Thyroid gland (tissue), 4 donors: ENCODE data around the gene RPL7A.

Experiments
- POLR2A ChIP-seq, 2 donors: fragments of 450-650 bp; IDR thresholded peaks; one replicate each; pipeline ENCODE4 v1.6.1; 2017; ENCODE audit warnings: antibody characterized with exemption in 2 of 2, mild to moderate bottlenecking in 2 of 2, moderate library complexity in 1 of 2
- TF ChIP-seq, protein P1 (sequence below), 6 experiments: fragments of 200-600 bp in 3 of 6; fragments of 450-650 bp in 3 of 6; sonication (generic) in 3 of 6; IDR thresholded peaks; one replicate each; pipeline ENCODE4 v1.5.1; 2016 to 2019; ENCODE audit warnings: antibody characterized with exemption in 6 of 6, mild to moderate bottlenecking in 2 of 6, inconsistent platforms in 1 of 6, moderate library complexity in 1 of 6

DNA sequence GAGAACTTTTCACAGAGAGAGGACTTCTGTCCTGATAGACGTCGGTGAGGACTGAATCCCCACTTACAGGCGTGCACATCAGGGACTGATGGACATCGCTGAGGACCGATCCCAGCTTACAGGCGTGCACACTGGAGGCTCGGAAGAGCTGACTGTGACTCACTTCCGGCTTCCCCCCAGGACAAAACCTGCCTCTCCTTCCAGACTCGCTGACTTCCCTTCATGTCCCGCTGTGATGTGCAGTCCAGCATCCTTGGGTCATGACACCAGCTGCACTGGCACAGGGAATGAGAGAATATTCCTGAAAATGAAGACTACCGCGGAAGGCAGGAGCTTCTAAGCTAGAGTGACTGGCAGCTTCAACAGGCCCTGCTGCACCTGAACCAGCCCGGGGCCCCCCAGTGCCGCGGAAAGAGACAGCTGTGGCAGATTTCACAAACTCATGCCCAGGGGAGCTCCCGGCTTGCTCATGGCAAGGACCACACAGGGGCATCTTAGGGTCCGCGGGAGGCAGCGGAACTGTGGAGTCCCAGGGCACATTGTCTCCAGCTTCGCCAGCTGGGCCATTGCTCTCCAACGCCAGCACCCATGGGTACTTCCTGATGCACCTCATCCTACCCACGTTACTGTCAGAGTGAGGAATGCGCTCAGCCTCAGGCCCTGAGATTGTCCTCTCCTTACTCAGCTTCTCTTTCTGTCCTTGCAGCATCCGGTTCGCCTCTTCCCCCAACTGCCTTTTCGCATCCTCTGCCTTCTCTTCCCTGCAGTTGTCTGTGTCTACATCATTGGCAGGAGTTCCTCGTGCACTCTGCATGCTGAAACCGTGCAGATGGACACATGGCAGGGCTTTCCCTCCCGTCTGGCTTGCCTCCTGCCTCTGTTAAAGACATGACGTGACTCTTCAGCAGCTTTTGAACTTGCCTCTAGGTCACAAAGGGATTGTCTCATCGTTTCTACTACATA is 41.5 kb upstream of the RPL7A start:
- TF ChIP-seq, protein P1, sequence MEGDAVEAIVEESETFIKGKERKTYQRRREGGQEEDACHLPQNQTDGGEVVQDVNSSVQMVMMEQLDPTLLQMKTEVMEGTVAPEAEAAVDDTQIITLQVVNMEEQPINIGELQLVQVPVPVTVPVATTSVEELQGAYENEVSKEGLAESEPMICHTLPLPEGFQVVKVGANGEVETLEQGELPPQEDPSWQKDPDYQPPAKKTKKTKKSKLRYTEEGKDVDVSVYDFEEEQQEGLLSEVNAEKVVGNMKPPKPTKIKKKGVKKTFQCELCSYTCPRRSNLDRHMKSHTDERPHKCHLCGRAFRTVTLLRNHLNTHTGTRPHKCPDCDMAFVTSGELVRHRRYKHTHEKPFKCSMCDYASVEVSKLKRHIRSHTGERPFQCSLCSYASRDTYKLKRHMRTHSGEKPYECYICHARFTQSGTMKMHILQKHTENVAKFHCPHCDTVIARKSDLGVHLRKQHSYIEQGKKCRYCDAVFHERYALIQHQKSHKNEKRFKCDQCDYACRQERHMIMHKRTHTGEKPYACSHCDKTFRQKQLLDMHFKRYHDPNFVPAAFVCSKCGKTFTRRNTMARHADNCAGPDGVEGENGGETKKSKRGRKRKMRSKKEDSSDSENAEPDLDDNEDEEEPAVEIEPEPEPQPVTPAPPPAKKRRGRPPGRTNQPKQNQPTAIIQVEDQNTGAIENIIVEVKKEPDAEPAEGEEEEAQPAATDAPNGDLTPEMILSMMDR (IDR thresholded peaks at IDR 0.05) = no peak
- TF ChIP-seq POLR2A (IDR thresholded peaks at IDR 0.05) = no peak
